Measurements from ENCODE around the gene MTERF1.

- TF ChIP-seq POLR2A (IDR thresholded peaks at IDR 0.05; ENCODE audit: low read depth, low read length) (no peak), POLR2AphosphoS5 (IDR thresholded peaks at IDR 0.05; ENCODE audit: low read depth, low read length) (no peak), TAF1 (IDR thresholded peaks at IDR 0.05; ENCODE audit: low read depth, low read length) (no peak), SPI1 (IDR thresholded peaks at IDR 0.05; ENCODE audit: low read depth, low read length) (no peak), POU2F2 (IDR thresholded peaks at IDR 0.05; ENCODE audit: low read depth, low read length) (no peak), PAX5 (IDR thresholded peaks at IDR 0.05; ENCODE audit: insufficient read depth, low read length, severe bottlenecking) (no peak)
These were observed 19.1 kb upstream of the MTERF1 start for GRCh38 chr7:91899563-91899962.
